Left renal pelvis (tissue), 4 donors: ENCODE data around the gene TWF2. TPM values are rescaled to one million over a fixed set of nuclear protein-coding genes. Genes with fewer than 3 reads are reported as not detected.
"Not testable (repeated sequence)": the region's sequence is repeated elsewhere in the genome, so short reads cannot be mapped to it uniquely, and the experiment has no call there.

Experiments
- DNase-seq, 4 donors: peaks; one replicate each; pipeline ENCODE4 v3.0.0-alpha.2; 2013; ENCODE audit warnings: low read depth in 4 of 4, low spot score in 3 of 4
- polyA plus RNA-seq, 4 donors: library from polyadenylated mRNA; unstranded; fragments of 120-200 nt; gene quantifications; one replicate each; pipeline ENCODE4 v1.2.1, GENCODE V29; 2013; ENCODE audit not compliant: insufficient read length in 4 of 4

The TWF2 gene
- polyA plus RNA-seq = 10 to 100 TPM; 25.8 to 30.9 (median 27.9) TPM

DNA sequence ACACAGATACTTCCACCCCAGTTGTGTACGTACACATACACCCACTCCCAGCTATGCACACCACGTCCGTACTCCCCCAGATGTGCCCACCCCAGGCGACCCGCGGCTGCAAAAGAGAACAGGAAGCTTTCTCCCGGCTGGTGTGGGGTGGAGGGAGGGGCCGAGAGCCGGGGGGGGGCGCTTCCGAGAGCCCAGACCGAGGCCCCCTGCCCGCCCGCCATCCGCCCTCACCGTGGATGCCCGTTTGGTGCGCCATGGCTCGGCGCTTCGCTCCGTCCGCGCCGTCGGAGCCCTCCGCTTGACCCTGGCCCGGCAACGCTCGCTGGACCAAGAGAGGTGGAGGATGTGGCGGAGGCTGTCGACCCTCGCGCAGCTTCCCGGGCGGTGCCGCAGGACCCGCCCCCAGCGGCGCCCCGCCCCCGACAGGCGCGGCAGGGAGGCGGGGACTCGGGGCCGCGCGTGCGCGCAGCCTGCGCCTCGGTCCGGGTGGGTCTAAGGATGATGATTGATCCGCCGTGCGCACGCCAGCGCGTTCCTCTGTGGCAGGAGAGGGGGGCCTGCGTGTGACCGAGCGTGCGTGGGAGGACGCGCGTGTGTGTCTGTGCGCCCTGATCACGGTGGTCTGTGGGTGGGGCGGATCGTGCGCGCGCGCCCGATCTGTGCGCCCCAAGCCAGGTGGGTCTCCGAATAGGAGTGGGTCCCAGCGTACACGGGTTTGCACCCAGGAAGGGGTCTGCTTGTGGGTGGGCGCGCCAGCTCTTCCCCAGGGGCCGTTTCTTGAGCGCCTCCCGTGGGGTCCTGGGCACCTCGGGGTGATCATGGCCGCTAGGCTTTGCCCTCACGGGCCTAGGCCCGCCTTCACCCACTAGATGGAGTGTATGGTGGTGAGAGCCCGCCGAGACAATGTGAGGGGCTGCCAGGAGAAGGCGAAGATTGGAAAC lies at the start of gene TWF2:
TWF2 (minus strand) TSS at position 398 of the 941 bp plus-strand sequence; CDS start at position 256, 142 bp downstream.
- peak in 1 of 4 donors; percentile 77 for DNase-seq

DNA sequence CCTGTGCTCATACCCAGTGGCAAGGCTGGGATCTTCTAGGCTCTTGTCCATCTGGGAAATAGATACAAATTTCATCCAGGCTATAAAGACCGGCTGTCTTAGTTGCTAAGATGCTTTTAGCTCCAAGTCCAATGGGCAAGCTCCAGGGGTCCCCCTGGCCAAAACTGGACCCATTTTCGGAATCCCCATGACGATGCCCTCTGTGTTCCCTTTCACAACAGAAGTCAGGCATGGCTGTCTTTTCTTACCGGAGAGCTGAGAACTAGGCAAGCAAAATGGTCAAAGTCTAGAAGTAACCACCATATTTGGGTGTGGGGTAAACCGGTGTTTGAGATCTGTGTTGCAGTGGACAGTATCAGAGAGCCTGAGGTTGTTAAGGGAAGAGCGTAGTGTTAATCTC lies 49.7 kb upstream of the TWF2 start:
- DNase-seq = no peak

- DNase-seq = no peak
These were observed 47.8 kb upstream of the TWF2 start for GRCh38 chr3:52286777-52287110.

GRCh38 chr3:52284051-52284450 lies 45.1 kb upstream of the TWF2 start:
- not testable (repeated sequence) for DNase-seq

- DNase-seq = no peak
These were observed 44.3 kb upstream of the TWF2 start for GRCh38 chr3:52283306-52283705.

DNA sequence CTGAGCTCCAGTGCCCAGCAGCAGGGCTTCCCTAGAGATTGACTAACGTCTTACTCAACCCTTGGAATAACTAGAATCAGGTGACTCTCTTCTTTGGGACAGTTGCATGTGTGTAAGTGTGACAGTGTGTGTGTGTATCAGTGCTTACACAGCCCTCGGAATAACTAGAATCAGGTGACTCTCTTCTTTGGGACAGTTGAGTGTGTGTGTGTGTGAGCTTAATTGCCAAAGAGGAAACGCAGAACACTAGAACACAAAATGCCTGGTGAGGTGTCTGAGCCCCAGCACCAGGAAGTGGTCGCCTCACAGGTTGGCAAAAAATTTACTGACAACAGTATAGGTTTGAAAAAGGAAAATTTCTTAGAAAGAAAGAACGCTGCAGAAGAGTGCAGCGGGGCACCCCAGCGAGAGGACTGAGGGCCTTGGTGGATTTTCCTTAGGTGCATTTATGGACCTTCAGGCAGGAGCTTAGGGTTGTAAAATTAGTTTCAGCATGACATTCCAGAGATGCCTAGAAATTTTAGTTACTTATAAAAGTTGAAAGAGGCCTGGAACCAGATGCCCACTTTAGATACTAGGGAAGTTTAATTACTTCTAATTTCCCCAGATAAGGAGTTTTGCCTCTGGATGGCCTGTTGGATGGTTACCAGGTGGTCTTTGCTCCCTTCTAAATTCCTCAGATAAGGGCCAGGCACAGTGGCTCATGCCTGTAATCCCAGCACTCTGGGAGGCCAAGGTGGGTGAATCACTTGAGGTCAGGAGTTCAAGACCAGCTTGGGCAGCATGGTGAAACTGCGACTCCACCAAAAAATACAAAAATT lies 43.2 kb upstream of the TWF2 start:
- DNase-seq = no peak

- DNase-seq = no peak
These were observed 41.1 kb upstream of the TWF2 start for GRCh38 chr3:52280050-52280461.

DNA sequence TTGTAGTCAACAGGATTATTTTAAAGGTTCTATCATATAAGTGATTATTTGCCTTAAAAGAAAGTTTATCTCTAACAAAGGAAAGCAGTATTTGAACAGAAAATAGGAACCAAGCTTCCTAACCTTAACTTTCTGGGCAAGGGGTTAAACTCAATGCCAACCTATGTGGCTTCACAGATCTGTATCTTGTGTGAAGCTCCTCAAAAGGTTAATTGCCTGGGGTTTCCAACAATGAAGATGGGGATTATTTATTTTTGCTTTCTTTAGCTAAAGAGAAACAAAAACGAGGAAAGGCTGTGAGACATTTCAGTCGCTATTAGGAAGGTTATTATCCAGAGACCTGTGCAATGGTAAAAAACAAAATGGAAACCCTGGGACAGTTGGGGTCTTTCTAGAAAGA lies 40.6 kb upstream of the TWF2 start:
- no peak for DNase-seq

DNA sequence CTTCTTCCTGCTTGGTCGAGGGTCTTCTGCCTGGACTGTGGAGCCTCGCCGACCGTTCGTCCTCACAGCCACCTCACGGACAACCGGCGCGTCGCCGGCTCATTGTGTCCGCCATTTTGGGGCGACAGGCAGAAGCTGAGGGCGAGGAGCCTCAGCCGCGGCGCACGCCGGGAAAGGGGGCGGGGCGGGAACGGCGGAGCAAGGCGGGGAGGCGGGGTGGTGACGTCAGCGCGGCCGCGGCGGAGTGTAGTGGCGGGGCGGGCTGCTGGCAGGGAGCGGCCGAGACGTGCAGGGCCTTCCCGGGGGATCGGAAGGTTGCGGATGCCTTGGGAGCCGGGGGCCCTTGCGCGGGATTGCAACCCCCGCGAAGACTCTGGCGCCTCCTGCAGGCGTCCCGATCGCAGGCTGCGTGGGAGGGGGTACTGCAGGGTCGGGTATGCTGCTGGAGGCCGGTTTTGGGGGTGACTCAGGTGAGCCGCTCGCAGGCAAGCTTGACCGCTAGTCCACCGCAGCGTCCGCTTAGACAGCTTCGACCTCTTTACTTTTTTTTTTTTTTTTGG lies 39.6 kb upstream of the TWF2 start, which contains the start of gene WDR82:
WDR82 (minus strand) TSS at position 140 of the 560 bp plus-strand sequence. CDS start 288 bp downstream, outside the sequence.
- DNase-seq = peak; percentile 83 to 89 (median 86)

- DNase-seq = no peak
These were observed 39.1 kb upstream of the TWF2 start for GRCh38 chr3:52277972-52278509.

DNA sequence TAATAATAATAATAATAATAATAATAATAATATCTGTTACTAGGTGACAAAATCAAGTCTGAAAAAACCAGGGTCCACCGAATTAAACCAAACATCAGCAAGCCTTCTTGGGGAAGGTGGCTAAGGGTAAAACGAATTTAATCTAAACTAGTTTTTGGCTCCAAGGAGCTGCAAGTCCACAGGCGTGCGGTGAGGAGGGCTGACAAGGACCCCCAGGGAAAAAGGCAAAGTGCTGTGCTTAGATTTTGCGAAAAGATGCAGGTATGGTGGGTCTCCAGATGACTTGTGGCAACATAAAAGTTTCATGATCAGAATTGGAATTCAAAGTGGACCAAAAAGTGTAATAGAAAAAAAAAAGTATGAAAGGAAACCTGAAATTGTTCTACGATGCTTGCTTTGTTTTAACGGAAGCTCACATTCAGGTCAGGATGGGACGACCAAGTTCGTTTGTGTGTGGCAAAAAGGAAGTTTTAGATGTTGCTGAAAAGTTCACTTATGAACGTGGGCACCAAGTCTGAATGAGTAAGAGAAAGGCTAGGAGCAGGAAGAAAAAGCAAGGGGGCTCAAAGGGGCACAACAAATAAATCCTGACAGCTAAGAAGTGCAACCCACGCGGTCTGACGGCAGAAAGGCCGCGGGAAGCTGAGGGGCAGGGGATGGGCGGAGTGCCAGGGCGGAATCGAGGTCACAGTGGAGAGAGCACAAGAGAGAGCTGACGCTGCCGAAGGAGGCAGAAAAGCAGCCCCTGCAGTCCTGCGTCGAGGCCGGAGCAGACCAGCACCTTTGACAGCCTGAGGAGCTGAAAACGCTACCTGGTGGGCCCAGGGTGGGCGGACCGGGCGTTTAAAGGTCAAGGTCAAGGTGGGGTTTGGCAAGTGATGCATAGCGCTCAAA lies 38.4 kb upstream of the TWF2 start:
- peak in 1 of 4 donors; percentile 62 for DNase-seq

DNA sequence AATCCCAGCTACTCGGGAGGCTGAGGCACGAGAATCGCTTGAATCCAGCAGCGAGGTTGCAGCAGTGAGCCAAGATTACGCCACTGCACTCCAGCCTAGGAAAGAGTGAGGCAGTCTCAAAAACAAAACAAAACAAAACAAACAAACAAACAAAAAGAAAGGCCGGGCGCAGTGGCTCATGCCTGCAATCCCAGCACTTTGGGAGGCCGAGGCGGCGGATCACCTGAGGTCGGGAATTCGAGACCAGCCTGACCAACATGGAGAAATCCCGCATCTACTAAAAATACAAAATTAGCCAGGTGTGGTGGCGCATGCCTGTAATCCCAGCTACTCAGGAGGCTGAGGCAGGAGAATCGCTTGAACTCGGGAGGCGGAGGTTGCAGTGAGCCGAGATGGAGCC lies 35.8 kb upstream of the TWF2 start:
- not testable (repeated sequence) for DNase-seq

- DNase-seq = no peak
These were observed 33.9 kb upstream of the TWF2 start for GRCh38 chr3:52272831-52273230.

DNA sequence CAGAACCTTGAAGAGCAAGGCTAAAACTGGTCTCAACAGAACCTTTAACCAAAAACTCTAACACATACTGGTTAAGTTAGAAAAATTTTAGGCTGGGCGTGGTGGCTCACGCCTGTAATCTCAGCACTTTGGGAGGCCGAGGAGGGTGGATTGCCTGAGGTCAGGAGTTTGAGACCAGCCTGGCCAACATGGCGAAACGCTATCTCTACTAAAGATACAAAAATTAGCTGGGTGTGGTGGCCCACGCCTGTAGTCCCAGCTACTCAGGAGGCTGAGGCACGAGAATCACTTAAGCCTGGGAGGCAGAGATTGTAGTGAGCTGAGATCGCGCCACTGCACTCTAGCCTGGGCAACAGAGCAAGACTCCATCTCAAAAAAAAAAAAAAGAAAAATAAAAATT lies 33.2 kb upstream of the TWF2 start:
- not testable (repeated sequence) for DNase-seq

GRCh38 chr3:52270252-52270754 lies 31.3 kb upstream of the TWF2 start:
- no peak for DNase-seq

DNA sequence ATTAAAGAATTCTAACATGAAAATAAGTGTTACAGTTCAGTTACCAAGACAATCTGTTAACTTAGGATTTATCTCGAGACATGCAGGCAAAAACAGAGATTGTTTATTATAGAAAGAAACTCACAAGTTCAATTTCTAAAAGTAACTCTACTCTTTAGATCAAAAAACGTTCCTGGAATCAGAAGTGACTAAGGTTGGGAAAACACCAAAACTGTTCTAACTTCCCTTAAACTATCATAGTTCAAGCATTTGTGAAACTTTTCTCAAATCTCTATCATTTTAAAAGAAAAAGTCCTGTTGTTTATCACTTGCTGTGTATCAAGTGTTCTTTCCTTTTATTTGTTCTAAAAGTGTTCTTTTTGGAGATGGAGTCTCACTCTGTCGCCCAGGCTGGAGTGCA lies 30.8 kb upstream of the TWF2 start:
- DNase-seq = no peak

- no peak for DNase-seq
These were observed 29.1 kb upstream of the TWF2 start for GRCh38 chr3:52268036-52268435.

- DNase-seq = no peak
These were observed 26.4 kb upstream of the TWF2 start for GRCh38 chr3:52265387-52265786.

DNA sequence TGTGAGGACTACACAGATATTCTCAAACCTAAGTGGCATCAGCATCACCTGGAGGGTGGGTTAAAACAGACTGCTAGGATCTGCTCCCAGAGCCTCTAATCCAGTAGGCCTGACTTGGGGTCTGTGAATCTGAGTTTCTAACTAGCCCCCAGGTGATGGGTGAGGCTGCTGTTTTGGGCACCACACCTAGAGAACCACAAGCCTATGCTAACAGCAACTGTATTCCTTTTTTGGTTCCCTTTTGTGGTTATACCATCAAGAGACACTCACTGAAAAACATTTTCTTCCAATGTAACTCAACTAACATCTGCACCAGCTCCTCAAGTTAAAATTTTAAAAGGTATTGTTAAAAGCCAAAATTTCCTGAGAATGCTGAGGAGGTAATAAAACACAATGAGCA lies 23.5 kb upstream of the TWF2 start:
- DNase-seq = no peak

GRCh38 chr3:52259448-52259847 lies 20.5 kb upstream of the TWF2 start:
- no peak for DNase-seq
